LNCaP clone FGC (cell line): Measurements from ENCODE around the gene TOR1AIP1.

Experiments used
- DNase-seq: peaks from one replicate; pipeline ENCODE4 v3.0.0-alpha.2; 2011; ENCODE audit warnings: low read depth
- H3K4me3 ChIP-seq: 2 replicates; pipeline ENCODE4 v1.5.1; 2011; ENCODE audit warnings: mild to moderate bottlenecking, low read depth, low read length, control low read depth
- CTCF ChIP-seq: IDR thresholded peaks from 2 replicates; pipeline ENCODE4 v1.5.1; 2012; ENCODE audit warnings: mild to moderate bottlenecking; ENCODE audit not compliant: control insufficient read depth, insufficient read depth; ENCODE audit errors: extremely low read depth

TOR1AIP1 gene

GRCh38 chr1:179872558-179872957 is 9.5 kb upstream of the TOR1AIP1 start:
- H3K4me3 ChIP-seq: no peak overlapping the region
- no peak for TF ChIP-seq CTCF

GRCh38 chr1:179873438-179873851 is 8.6 kb upstream of the TOR1AIP1 start:
- DNase-seq: no peak
- TF ChIP-seq CTCF: no peak
- no peak overlapping the region for H3K4me3 ChIP-seq

More at GRCh38 chr1:179872558-179872957, 9.5 kb upstream of the TOR1AIP1 start:
- DNase-seq: no peak

- DNase-seq: no peak
- no peak for TF ChIP-seq CTCF
- H3K4me3 ChIP-seq: peak overlapping the region; percentile 32; the same call in 1 of the 2 replicates
Measured at GRCh38 chr1:179875596-179876299, 6.3 kb upstream of the TOR1AIP1 start.

- H3K4me3 ChIP-seq: peak overlapping the region; percentile 32
- DNase-seq: no peak
- TF ChIP-seq CTCF: no peak
Measured at GRCh38 chr1:179876300-179876715, 5.8 kb upstream of the TOR1AIP1 start.

- peak within 1 kb of the TSS; percentile 91 for H3K4me3 ChIP-seq
- no peak for TF ChIP-seq CTCF
- DNase-seq: peak; percentile 53
Measured at GRCh38 chr1:179877586-179878265, 4.4 kb upstream of the TOR1AIP1 start, which contains the start of gene TOR1AIP2. TSS of gene TOR1AIP2 (minus strand) at chr1:179877803. CDS start at chr1:179852665, 25,138 bp downstream.

- DNase-seq: no peak
- TF ChIP-seq CTCF: no peak
- H3K4me3 ChIP-seq: no peak overlapping the region
Measured at GRCh38 chr1:179879797-179880196, 2.3 kb upstream of the TOR1AIP1 start.
